GM23338 (cell line): Measurements from ENCODE around the gene GATA5. TPM values are rescaled to one million over a fixed set of nuclear protein-coding genes. Genes with fewer than 3 reads are reported as not detected.

Source experiments
- ATAC-seq: fragments of 200-7000 bp; cut with Tn5 transposase; 3 replicates; pipeline ENCODE4 v1.9.1; 2020
- DNase-seq: peaks from one replicate; pipeline ENCODE4 v3.0.0-alpha.2; 2015; ENCODE audit warnings: low spot score
- H2AFZ ChIP-seq: fragments of 200-600 bp; sonication (generic); 2 replicates; pipeline ENCODE4 v1.8.0; 2016; ENCODE audit warnings: antibody characterized with exemption, mild to moderate bottlenecking, moderate library complexity
- H3F3A ChIP-seq: fragments of 200-600 bp; sonication (generic); replicated peaks from 2 replicates; pipeline ENCODE4 v1.8.0; 2017; ENCODE audit warnings: antibody characterized with exemption, mixed run types, low read depth
- H3K27ac ChIP-seq: fragments of 200-600 bp; sonication (generic); 2 replicates; pipeline ENCODE4 v1.6.1; 2016; ENCODE audit warnings: low read depth
- H3K27me3 ChIP-seq: fragments of 200-600 bp; sonication (generic); 2 replicates; pipeline ENCODE4 v1.8.0; 2016; ENCODE audit warnings: mild to moderate bottlenecking, mixed run types, moderate library complexity; ENCODE audit not compliant: insufficient read depth
- H3K36me3 ChIP-seq: fragments of 200-600 bp; sonication (generic); 2 replicates; pipeline ENCODE4 v1.8.0; 2016; ENCODE audit warnings: mild to moderate bottlenecking; ENCODE audit not compliant: insufficient read depth
- H3K4me1 ChIP-seq: fragments of 200-600 bp; sonication (generic); 2 replicates; pipeline ENCODE4 v1.8.0; 2016; ENCODE audit warnings: mild to moderate bottlenecking, moderate library complexity; ENCODE audit not compliant: insufficient read depth
- H3K4me2 ChIP-seq: fragments of 200-600 bp; sonication (generic); 2 replicates; pipeline ENCODE4 v1.7.1; 2017; ENCODE audit warnings: mixed run types
- H3K4me3 ChIP-seq: fragments of 200-600 bp; sonication (generic); 2 replicates; pipeline ENCODE4 v1.6.1; 2016; ENCODE audit warnings: mixed run types
- H3K79me2 ChIP-seq: fragments of 200-600 bp; sonication (generic); replicated peaks from 2 replicates; pipeline ENCODE4 v1.8.0; 2017; ENCODE audit warnings: mild to moderate bottlenecking; ENCODE audit not compliant: insufficient read depth
- H3K9me2 ChIP-seq: fragments of 200-600 bp; sonication (generic); 2 replicates; pipeline ENCODE4 v1.8.0; 2017; ENCODE audit not compliant: insufficient read depth
- H4K20me1 ChIP-seq: fragments of 200-600 bp; sonication (generic); replicated peaks from 2 replicates; pipeline ENCODE4 v1.8.0; 2017; ENCODE audit warnings: mild to moderate bottlenecking; ENCODE audit not compliant: insufficient read depth
- H3K27ac Mint-ChIP-seq: 2 replicates; pipeline ENCODE4 v1.8.0; 2020; ENCODE audit warnings: inconsistent platforms, mild to moderate bottlenecking, moderate library complexity, mixed read lengths
- H3K27me3 Mint-ChIP-seq: 3 replicates; pipeline ENCODE4 v1.8.0; 2022; ENCODE audit warnings: low read depth, mild to moderate bottlenecking, moderate library complexity, mixed read lengths, inconsistent platforms; ENCODE audit not compliant: insufficient read depth, poor library complexity
- H3K36me3 Mint-ChIP-seq: 3 replicates; pipeline ENCODE4 v1.8.0; 2021; ENCODE audit warnings: low read depth, mild to moderate bottlenecking, inconsistent platforms, moderate library complexity, mixed read lengths
- H3K4me1 Mint-ChIP-seq: 3 replicates; pipeline ENCODE4 v1.8.0; 2020; ENCODE audit warnings: mild to moderate bottlenecking, inconsistent platforms, mixed read lengths
- H3K4me3 Mint-ChIP-seq: 3 replicates; pipeline ENCODE4 v1.8.0; 2021; ENCODE audit warnings: moderate library complexity, mild to moderate bottlenecking, inconsistent platforms, mixed read lengths
- H3K9me3 Mint-ChIP-seq: 3 replicates; pipeline ENCODE4 v1.8.0; 2020; ENCODE audit warnings: moderate library complexity, mild to moderate bottlenecking, inconsistent platforms, mixed read lengths
- ETS1 ChIP-seq: IDR thresholded peaks from 2 replicates; pipeline ENCODE4 v1.6.1; 2016; ENCODE audit warnings: antibody characterized with exemption
- POLR2AphosphoS5 ChIP-seq: IDR thresholded peaks from 2 replicates; pipeline ENCODE4 v1.6.1; 2016; ENCODE audit warnings: antibody characterized with exemption, low read depth
- STAT1 ChIP-seq: IDR thresholded peaks from one replicate; pipeline ENCODE4 v1.6.1; 2016; ENCODE audit warnings: antibody characterized with exemption; ENCODE audit not compliant: unreplicated experiment
- ZNF462 ChIP-seq: fragments of 250-450 bp; sonication (Bioruptor Pico); IDR thresholded peaks from 2 replicates; pipeline ENCODE4 v1.5.0; 2020; ENCODE audit warnings: mild to moderate bottlenecking, moderate library complexity
- polyA plus RNA-seq: library from polyadenylated mRNA; unstranded; fragments of >200 nt; fragmentation: Nextera tagmentation; extraction: Ambion mirVana; gene quantifications from 2 replicates; pipeline ENCODE4 v1.2.1, GENCODE V29; 2016
- total RNA-seq: library from RNA; depleted of rRNA; stranded (reverse); fragments of >200 nt; shearing (Covaris generic); gene quantifications from 2 replicates; pipeline ENCODE4 v1.2.3, GENCODE V29; 2014

The GATA5 gene
- total and polyA plus RNA-seq, 2 experiments from 2014 or later: 0.60 to 0.73 TPM

GRCh38 chr20:62507323-62507722 lies 31.5 kb upstream of the GATA5 start (continued):
- no peak for TF ChIP-seq ZNF462
- TF ChIP-seq POLR2AphosphoS5: no peak

GRCh38 chr20:62506791-62507190 lies 31.0 kb upstream of the GATA5 start:
- H3K36me3 Mint-ChIP-seq: no peaks in the 10 kb centered on the region

More at GRCh38 chr20:62506791-62507190, 31.0 kb upstream of the GATA5 start:
- DNase-seq (no peak), ATAC-seq (no peak)
- Histone ChIP-seq H3K9me2 (no peaks in the 10 kb centered on the region), H3K4me3 (no peak overlapping the region), H3K36me3 (no peaks in the 10 kb centered on the region), H3K27ac (no peak overlapping the region), H3K79me2 (no peaks in the 10 kb centered on the region), H2AFZ (no peak overlapping the region), H4K20me1 (no peaks in the 10 kb centered on the region), H3K4me2 (no peak overlapping the region), H3K27me3 (no peaks in the 10 kb centered on the region), H3K4me1 (no peaks in the 10 kb centered on the region), H3F3A (no peaks in the 10 kb centered on the region)
- H3K27me3 Mint-ChIP-seq: peaks cover 10% of the 10 kb centered on the region
- H3K9me3 Mint-ChIP-seq: no peaks in the 10 kb centered on the region
- H3K4me3 Mint-ChIP-seq: no peak overlapping the region
- H3K27ac Mint-ChIP-seq: no peak overlapping the region
- TF ChIP-seq STAT1 (no peak), ETS1 (no peak)
- H3K4me1 Mint-ChIP-seq: no peaks in the 10 kb centered on the region
